ENCODE data around the gene TTI1. TPM values are rescaled to one million over a fixed set of nuclear protein-coding genes. Genes with fewer than 3 reads are reported as not detected.

TTI1 gene
- total RNA-seq, 1 experiment from 2014 or later: 37.4 TPM

DNA sequence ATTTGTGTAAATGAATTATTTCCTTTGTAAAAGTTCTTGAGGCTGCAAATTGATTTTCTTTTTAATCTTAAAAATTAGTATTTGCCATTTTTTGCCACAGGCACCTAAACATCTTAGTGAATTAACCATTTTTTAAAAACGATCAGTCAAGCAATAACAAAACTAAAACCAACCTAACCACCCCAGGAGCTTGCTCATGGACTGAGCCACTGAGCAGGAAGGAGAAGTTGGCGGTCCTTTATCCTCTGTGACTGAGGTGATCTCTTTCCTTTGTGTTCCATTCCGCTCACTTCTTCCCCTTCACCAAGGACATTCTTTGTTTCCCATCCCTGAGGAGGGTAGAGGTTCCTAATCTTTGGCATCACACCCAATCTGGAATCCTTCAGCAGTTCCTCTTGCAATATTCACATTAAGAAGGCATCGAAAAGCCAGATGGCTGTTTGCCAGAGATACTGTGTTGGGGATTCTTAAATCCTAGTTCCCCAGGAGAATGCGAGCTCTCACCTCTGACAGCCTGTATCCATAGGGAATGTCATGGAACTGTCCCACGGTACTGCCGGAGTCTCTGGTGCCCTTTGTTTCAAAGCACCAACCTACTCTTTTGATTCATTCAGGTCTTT lies 30.8 kb upstream of the TTI1 start:
- H3K9me3 ChIP-seq (ENCODE audit: control insufficient read depth, low read depth, low read length): no peaks in the 10 kb centered on the region
- no peaks in the 10 kb centered on the region for H3K9me3 Mint-ChIP-seq
- H3T11ph ChIP-seq (ENCODE audit: low read length): no peak overlapping the region
- no peak overlapping the region for H2AFZ ChIP-seq (ENCODE audit: low read length)
- no peak overlapping the region for H4K5ac ChIP-seq (ENCODE audit: insufficient read length, low read depth, low read length)
- H3K4me2 ChIP-seq (ENCODE audit: insufficient read depth, insufficient read length, low read length): no peak overlapping the region
- no peak overlapping the region for H3K4ac ChIP-seq (ENCODE audit: low read depth, low read length)
- no peak overlapping the region for H3K18ac ChIP-seq (ENCODE audit: insufficient read length, low read depth, low read length)
- no peaks in the 10 kb centered on the region for H3K4me1 ChIP-seq (ENCODE audit: insufficient read depth, low read length)
- H2BK20ac ChIP-seq (ENCODE audit: low read depth, low read length, poor library complexity, severe bottlenecking): no peak overlapping the region
- H3K14ac ChIP-seq (ENCODE audit: insufficient read depth, low read length): no peak overlapping the region
- H3K56ac ChIP-seq (ENCODE audit: insufficient read length, low read depth, low read length): no peak overlapping the region
- no peaks in the 10 kb centered on the region for H3K79me2 ChIP-seq (ENCODE audit: insufficient read depth, low read length)
- peaks cover 25 to 50% (median 44%) of the 10 kb centered on the region in 3 experiments for H3K36me3 Mint-ChIP-seq (ENCODE audit: insufficient read depth in 1 of 3, low read depth in 3 of 3)
- no peak overlapping the region for H3K27ac ChIP-seq (ENCODE audit: insufficient read length, low read depth, low read length)
- DNase-seq: no peak
- TF ChIP-seq, protein P1, sequence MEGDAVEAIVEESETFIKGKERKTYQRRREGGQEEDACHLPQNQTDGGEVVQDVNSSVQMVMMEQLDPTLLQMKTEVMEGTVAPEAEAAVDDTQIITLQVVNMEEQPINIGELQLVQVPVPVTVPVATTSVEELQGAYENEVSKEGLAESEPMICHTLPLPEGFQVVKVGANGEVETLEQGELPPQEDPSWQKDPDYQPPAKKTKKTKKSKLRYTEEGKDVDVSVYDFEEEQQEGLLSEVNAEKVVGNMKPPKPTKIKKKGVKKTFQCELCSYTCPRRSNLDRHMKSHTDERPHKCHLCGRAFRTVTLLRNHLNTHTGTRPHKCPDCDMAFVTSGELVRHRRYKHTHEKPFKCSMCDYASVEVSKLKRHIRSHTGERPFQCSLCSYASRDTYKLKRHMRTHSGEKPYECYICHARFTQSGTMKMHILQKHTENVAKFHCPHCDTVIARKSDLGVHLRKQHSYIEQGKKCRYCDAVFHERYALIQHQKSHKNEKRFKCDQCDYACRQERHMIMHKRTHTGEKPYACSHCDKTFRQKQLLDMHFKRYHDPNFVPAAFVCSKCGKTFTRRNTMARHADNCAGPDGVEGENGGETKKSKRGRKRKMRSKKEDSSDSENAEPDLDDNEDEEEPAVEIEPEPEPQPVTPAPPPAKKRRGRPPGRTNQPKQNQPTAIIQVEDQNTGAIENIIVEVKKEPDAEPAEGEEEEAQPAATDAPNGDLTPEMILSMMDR (conservative IDR thresholded peaks at IDR 0.05): no peak
- no peak overlapping the region for H2AK5ac ChIP-seq (ENCODE audit: insufficient read length, low read length)
- H3K23ac ChIP-seq (ENCODE audit: insufficient read length, low read depth, low read length): no peak overlapping the region
- H2BK5ac ChIP-seq (ENCODE audit: insufficient read length, low read length): no peak overlapping the region
- H2BK120ac ChIP-seq (ENCODE audit: low read depth, low read length, poor library complexity, severe bottlenecking): no peak overlapping the region
- no peak overlapping the region for H4K8ac ChIP-seq (replicated peaks; ENCODE audit: insufficient read length, low read depth, low read length)
- no CpG with 5 or more reads among the region's 7 CpGs for WGBS (ENCODE audit: extremely low coverage, insufficient read length, low lambda C conversion rate)
- H3K79me1 ChIP-seq (ENCODE audit: insufficient read depth, low read depth, low read length, poor library complexity, severe bottlenecking): no peaks in the 10 kb centered on the region
- H4K91ac ChIP-seq (ENCODE audit: insufficient read length, low read depth, low read length): no peak overlapping the region
- no peak overlapping the region; a peak in 1 of 7 replicates for H3K27ac Mint-ChIP-seq
- no peaks in the 10 kb centered on the region for H3K27me3 Mint-ChIP-seq (ENCODE audit: low read depth)
- H4K20me1 ChIP-seq (ENCODE audit: control insufficient read depth, insufficient read depth, insufficient read length): no peaks in the 10 kb centered on the region
- no peak overlapping the region for H3K4me3 Mint-ChIP-seq
- H3K4me1 Mint-ChIP-seq: no peaks in the 10 kb centered on the region
- H3K23me2 ChIP-seq (ENCODE audit: insufficient read length, low read depth, low read length, poor library complexity, severe bottlenecking): no peaks in the 10 kb centered on the region
- no peak overlapping the region for H3K9ac ChIP-seq (ENCODE audit: extremely low read depth, insufficient read length, low read length)
- H2BK15ac ChIP-seq (ENCODE audit: low read depth, low read length): no peak overlapping the region
- no peak overlapping the region for H2BK12ac ChIP-seq (ENCODE audit: insufficient read length, low read depth, low read length)
- H3K27me3 ChIP-seq (ENCODE audit: insufficient read depth, low read length): no peaks in the 10 kb centered on the region

All from H9 (cell line).